Body of pancreas (tissue), 4 donors: ENCODE data around the gene UGT1A8.

Source experiments
- POLR2A ChIP-seq, 3 donors: fragments of 450-650 bp; IDR thresholded peaks; one replicate each; pipeline ENCODE4 v1.6.1; 2016; ENCODE audit warnings: antibody characterized with exemption in 3 of 3, mild to moderate bottlenecking in 2 of 3
- TF ChIP-seq, protein P1 (sequence below), 7 experiments: fragments of 450-650 bp in 4 of 7; fragments of 200-600 bp in 3 of 7; sonication (generic) in 3 of 7; IDR thresholded peaks; one replicate each; pipeline ENCODE4 v1.5.1; 2016 to 2019; ENCODE audit warnings: antibody characterized with exemption in 7 of 7

DNA sequence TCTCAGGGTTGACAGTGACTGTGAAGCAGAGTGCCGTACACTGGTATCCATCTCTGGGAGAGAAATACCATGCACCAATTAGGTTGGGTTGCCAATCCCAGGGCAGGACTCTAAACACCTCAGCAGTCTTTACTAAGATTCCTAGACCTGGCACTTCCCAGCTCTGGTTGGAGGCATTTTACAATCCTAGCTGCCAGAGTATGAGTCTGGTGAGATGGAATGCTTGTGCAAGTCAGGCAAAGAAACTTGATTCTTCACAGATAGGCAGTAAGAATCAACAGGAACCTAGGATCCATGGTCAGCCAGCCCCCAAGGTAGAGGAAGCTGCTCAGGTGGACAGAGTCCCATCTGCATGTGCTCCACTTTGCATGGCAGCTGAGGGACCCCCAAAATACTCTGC lies 89.3 kb downstream of the UGT1A8 start:
- TF ChIP-seq, protein P1, sequence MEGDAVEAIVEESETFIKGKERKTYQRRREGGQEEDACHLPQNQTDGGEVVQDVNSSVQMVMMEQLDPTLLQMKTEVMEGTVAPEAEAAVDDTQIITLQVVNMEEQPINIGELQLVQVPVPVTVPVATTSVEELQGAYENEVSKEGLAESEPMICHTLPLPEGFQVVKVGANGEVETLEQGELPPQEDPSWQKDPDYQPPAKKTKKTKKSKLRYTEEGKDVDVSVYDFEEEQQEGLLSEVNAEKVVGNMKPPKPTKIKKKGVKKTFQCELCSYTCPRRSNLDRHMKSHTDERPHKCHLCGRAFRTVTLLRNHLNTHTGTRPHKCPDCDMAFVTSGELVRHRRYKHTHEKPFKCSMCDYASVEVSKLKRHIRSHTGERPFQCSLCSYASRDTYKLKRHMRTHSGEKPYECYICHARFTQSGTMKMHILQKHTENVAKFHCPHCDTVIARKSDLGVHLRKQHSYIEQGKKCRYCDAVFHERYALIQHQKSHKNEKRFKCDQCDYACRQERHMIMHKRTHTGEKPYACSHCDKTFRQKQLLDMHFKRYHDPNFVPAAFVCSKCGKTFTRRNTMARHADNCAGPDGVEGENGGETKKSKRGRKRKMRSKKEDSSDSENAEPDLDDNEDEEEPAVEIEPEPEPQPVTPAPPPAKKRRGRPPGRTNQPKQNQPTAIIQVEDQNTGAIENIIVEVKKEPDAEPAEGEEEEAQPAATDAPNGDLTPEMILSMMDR (IDR thresholded peaks at IDR 0.05), result no peak
- no peak for TF ChIP-seq POLR2A (IDR thresholded peaks at IDR 0.05)
